Thyroid gland (tissue), 4 donors: ENCODE data around the gene HRH3.

Source experiments
- CTCF ChIP-seq, 6 experiments: fragments of 200-600 bp in 3 of 6; fragments of 450-650 bp in 3 of 6; sonication (generic) in 3 of 6; IDR thresholded peaks; one replicate each; pipeline ENCODE4 v1.5.1; 2016 to 2019; ENCODE audit warnings: antibody characterized with exemption in 6 of 6, mild to moderate bottlenecking in 2 of 6, inconsistent platforms in 1 of 6, moderate library complexity in 1 of 6
- POLR2A ChIP-seq, 2 donors: fragments of 450-650 bp; IDR thresholded peaks; one replicate each; pipeline ENCODE4 v1.6.1; 2017; ENCODE audit warnings: antibody characterized with exemption in 2 of 2, mild to moderate bottlenecking in 2 of 2, moderate library complexity in 1 of 2

- TF ChIP-seq CTCF (IDR thresholded peaks at IDR 0.05) (no peak), POLR2A (IDR thresholded peaks at IDR 0.05) (no peak)
These were observed 41.5 kb downstream of the HRH3 start for GRCh38 chr20:62178316-62179161.
